Neuronal stem cell (in vitro differentiated cells): ENCODE measurements around the gene TBC1D14.

ENCODE experiments used
- DNase-seq: peaks from one replicate; pipeline ENCODE4 v3.0.0-alpha.2; 2013; ENCODE audit warnings: low spot score
- H2AFZ ChIP-seq: one replicate; pipeline ENCODE4 v1.6.1; 2013; ENCODE audit warnings: mild to moderate bottlenecking, low read length, inconsistent platforms
- H2AK5ac ChIP-seq: 2 replicates; pipeline ENCODE4 v1.6.1; 2013; ENCODE audit warnings: low read depth, mild to moderate bottlenecking, inconsistent platforms, low read length, moderate library complexity, mixed read lengths
- H2BK120ac ChIP-seq: 2 replicates; pipeline ENCODE4 v1.6.1; 2013; ENCODE audit warnings: low read depth, mild to moderate bottlenecking, inconsistent platforms, low read length, moderate library complexity, mixed read lengths
- H2BK12ac ChIP-seq: one replicate; pipeline ENCODE4 v1.6.1; 2013; ENCODE audit warnings: low read length, inconsistent platforms
- H2BK15ac ChIP-seq: 2 replicates; pipeline ENCODE4 v1.6.1; 2013; ENCODE audit warnings: mild to moderate bottlenecking, low read length, inconsistent platforms, mixed read lengths
- H2BK5ac ChIP-seq: one replicate; pipeline ENCODE4 v1.6.1; 2013; ENCODE audit warnings: inconsistent platforms, mild to moderate bottlenecking, low read length, moderate library complexity
- H3K14ac ChIP-seq: one replicate; pipeline ENCODE4 v1.6.1; 2013; ENCODE audit warnings: low read length, inconsistent platforms
- H3K18ac ChIP-seq: 2 replicates; pipeline ENCODE4 v1.6.1; 2013; ENCODE audit warnings: low read length, inconsistent platforms
- H3K23ac ChIP-seq: 2 replicates; pipeline ENCODE4 v1.6.1; 2013; ENCODE audit warnings: low read depth, mild to moderate bottlenecking, mixed read lengths, low read length, inconsistent platforms; ENCODE audit not compliant: poor library complexity
- H3K27ac ChIP-seq: replicated peaks from 3 replicates; pipeline ENCODE4 v1.5.1; 2013; ENCODE audit warnings: low read length, inconsistent platforms
- H3K27me3 ChIP-seq, 3 experiments: 2 replicates each; pipeline ENCODE4 v1.6.1; 2013; ENCODE audit warnings: low read length in 3 of 3, mild to moderate bottlenecking in 2 of 3, inconsistent platforms in 1 of 3, low read depth in 1 of 3, mixed read lengths in 1 of 3, moderate library complexity in 1 of 3; ENCODE audit not compliant: control insufficient read depth in 3 of 3, insufficient read depth in 3 of 3
- H3K36me3 ChIP-seq, 2 donors: replicated peaks in 1 of 2; 2 replicates each; pipeline ENCODE4 v1.6.1; 2013; ENCODE audit warnings: low read length in 2 of 2; ENCODE audit not compliant: control insufficient read depth in 2 of 2, insufficient read depth in 2 of 2
- H3K4ac ChIP-seq: 2 replicates; pipeline ENCODE4 v1.6.1; 2013; ENCODE audit warnings: inconsistent platforms, mild to moderate bottlenecking, low read length, moderate library complexity
- H3K4me1 ChIP-seq, 2 donors: 1 replicate in 1 of 2; 2 replicates in 1 of 2; pipeline ENCODE4 v1.6.1; 2013; ENCODE audit warnings: low read length in 2 of 2, low read depth in 1 of 2; ENCODE audit not compliant: control insufficient read depth in 2 of 2, insufficient read depth in 1 of 2
- H3K4me2 ChIP-seq: one replicate; pipeline ENCODE4 v1.6.1; 2013; ENCODE audit warnings: mild to moderate bottlenecking, low read length, inconsistent platforms; ENCODE audit not compliant: insufficient read depth, poor library complexity, severe bottlenecking
- H3K4me3 ChIP-seq, 2 donors: 2 replicates each; pipeline ENCODE4 v1.5.1; 2013; ENCODE audit warnings: low read length in 2 of 2, mild to moderate bottlenecking in 2 of 2, inconsistent platforms in 1 of 2, moderate library complexity in 1 of 2
- H3K79me1 ChIP-seq: one replicate; pipeline ENCODE4 v1.6.1; 2013; ENCODE audit warnings: low read depth, mild to moderate bottlenecking, inconsistent platforms, low read length, moderate library complexity
- H3K9ac ChIP-seq: one replicate; pipeline ENCODE4 v1.6.1; 2013; ENCODE audit warnings: mild to moderate bottlenecking, low read depth, low read length, inconsistent platforms; ENCODE audit not compliant: poor library complexity
- H3K9me3 ChIP-seq, 2 donors: replicated peaks in 1 of 2; 2 replicates each; pipeline versions ENCODE3 to v1.6.1; 2013; ENCODE audit warnings: low read length in 2 of 2, mild to moderate bottlenecking in 2 of 2, inconsistent platforms in 1 of 2, low read depth in 1 of 2, mixed read lengths in 1 of 2, moderate library complexity in 1 of 2; ENCODE audit not compliant: control insufficient read depth in 2 of 2, insufficient read depth in 1 of 2
- H4K8ac ChIP-seq: one replicate; pipeline ENCODE4 v1.6.1; 2013; ENCODE audit warnings: low read depth, mild to moderate bottlenecking, inconsistent platforms, low read length, moderate library complexity
- H4K91ac ChIP-seq: one replicate; pipeline ENCODE4 v1.6.1; 2013; ENCODE audit warnings: low read length, low read depth, mild to moderate bottlenecking, inconsistent platforms; ENCODE audit not compliant: poor library complexity
- WGBS, 2 donors: extraction: QIAGEN DNeasy Blood & Tissue Kit; methylation state at CpG; one replicate each; pipeline ENCODE4 v1.1.7; 2013; ENCODE audit warnings: missing lambda C conversion rate in 2 of 2, mixed read lengths in 1 of 2; ENCODE audit not compliant: insufficient read length in 2 of 2, insufficient replicate concordance in 1 of 2; ENCODE audit errors: extremely low coverage in 2 of 2; 5-methylcytosine and 5-hydroxymethylcytosine counted together

The TBC1D14 gene

DNA sequence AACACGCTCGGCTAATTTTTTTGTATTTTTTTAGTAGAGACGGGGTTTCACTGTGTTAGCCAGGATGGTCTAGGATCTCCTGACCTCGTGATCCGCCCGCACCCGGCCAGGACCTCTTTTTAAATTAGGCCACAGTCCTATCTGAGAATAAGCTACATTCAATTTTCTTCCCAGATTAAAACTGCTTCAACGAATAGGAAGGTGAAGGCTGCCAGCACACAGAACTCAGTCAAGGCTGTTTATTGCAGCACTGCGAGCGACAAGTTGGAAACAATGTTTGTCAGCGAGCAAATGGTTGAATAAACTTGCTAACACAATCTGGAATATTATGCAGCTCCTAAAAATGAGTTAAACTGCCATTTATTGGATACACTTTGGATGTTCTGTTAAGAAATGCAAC is 156.4 kb downstream of the TBC1D14 start:
- DNase-seq: no peak
- Histone ChIP-seq H3K9me3 (no peaks in the 10 kb centered on the region), H3K4me3 (no peak overlapping the region), H2AK5ac (no peak overlapping the region), H3K9ac (no peak overlapping the region), H3K4ac (no peak overlapping the region), H3K36me3 (peaks cover 15 to 45% of the 10 kb centered on the region in 2 donors), H3K18ac (no peak overlapping the region), H4K8ac (no peak overlapping the region), H2BK5ac (no peak overlapping the region), H3K4me2 (no peak overlapping the region), H3K14ac (no peak overlapping the region), H3K27ac (no peak overlapping the region), H3K23ac (no peak overlapping the region), H2BK120ac (no peak overlapping the region), H3K79me1 (peaks cover 7% of the 10 kb centered on the region), H3K27me3 (peaks cover 0 to 6% (median 6%) of the 10 kb centered on the region in 3 experiments), H2BK12ac (no peak overlapping the region), H3K4me1 (peaks cover 5 to 7% of the 10 kb centered on the region in 2 donors), H4K91ac (no peak overlapping the region), H2AFZ (no peak overlapping the region), H2BK15ac (no peak overlapping the region)
- no CpG with 5 or more reads among the region's 11 CpGs for WGBS, 2 donors

DNA sequence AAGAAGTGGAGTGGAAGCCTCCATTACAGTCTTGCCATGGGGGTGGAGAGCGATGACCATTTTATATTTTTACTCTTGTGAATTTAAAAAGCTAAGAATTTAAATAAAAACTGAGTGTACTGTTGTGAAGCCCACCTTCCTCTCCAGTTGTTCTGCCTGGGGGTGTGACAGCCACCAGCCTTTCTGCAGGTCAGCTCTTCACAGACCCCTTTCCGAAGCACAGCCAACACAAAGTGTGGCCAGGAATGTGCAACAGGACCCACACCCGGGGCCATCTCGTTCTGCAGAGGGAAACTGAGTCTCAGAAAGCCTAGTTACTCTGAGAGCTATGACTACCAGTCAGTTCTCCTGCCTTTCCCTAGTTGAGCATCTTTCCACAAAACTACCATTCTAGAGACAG is 156.9 kb downstream of the TBC1D14 start:
- no peak overlapping the region for H3K18ac ChIP-seq
- H3K27me3 ChIP-seq: peaks cover 0 to 8% (median 6%) of the 10 kb centered on the region in 3 experiments
- H2AK5ac ChIP-seq: no peak overlapping the region
- no peak overlapping the region for H3K9ac ChIP-seq
- no peak overlapping the region for H2BK5ac ChIP-seq
- no peak overlapping the region for H3K14ac ChIP-seq
- H2AFZ ChIP-seq: no peak overlapping the region
- H2BK12ac ChIP-seq: no peak overlapping the region
- H3K27ac ChIP-seq: no peak overlapping the region
- H3K4me2 ChIP-seq: peak overlapping the region; percentile 88
- no peak overlapping the region for H4K91ac ChIP-seq
- H3K79me1 ChIP-seq: peaks cover 7% of the 10 kb centered on the region
- H3K4me3 ChIP-seq: peak overlapping the region in 1 of 2 donors; percentile 79
- no peak for DNase-seq
- H3K4ac ChIP-seq: no peak overlapping the region
- H3K23ac ChIP-seq: no peak overlapping the region
- H4K8ac ChIP-seq: no peak overlapping the region
- peaks cover 5 to 7% of the 10 kb centered on the region in 2 donors for H3K4me1 ChIP-seq
- H2BK120ac ChIP-seq: no peak overlapping the region
- H3K36me3 ChIP-seq: peaks cover 12 to 40% of the 10 kb centered on the region in 2 donors
- no peak overlapping the region for H2BK15ac ChIP-seq
- WGBS, 2 donors: no CpG with 5 or more reads among the region's 4 CpGs
- no peaks in the 10 kb centered on the region for H3K9me3 ChIP-seq

DNA sequence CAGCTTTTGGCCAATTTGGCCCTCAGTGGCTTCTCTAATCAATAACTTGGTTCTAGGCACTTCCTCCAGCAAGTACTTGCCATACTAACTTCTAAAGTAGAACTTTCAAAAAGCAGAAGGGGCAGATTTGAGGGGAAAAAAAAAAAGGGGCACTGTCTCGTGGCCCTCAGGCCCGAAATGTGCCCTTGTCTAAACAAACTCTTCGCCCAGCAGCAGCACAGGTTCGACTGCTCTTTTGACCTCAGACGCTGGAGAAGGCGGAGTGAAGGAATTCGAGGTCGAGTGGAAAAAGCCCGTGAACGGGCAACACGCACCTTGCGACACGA is 157.5 kb downstream of the TBC1D14 start:
- peak overlapping the region; percentile 88 for H3K4me2 ChIP-seq
- H3K4me3 ChIP-seq: peak overlapping the region; percentile 79 to 96
- H3K27me3 ChIP-seq: peaks cover 0 to 14% (median 9%) of the 10 kb centered on the region in 3 experiments
- H2BK120ac ChIP-seq: peak overlapping the region; percentile 45
- no peak overlapping the region for H3K4ac ChIP-seq
- H3K18ac ChIP-seq: no peak overlapping the region
- H4K8ac ChIP-seq: no peak overlapping the region
- H3K9me3 ChIP-seq: no peaks in the 10 kb centered on the region
- H4K91ac ChIP-seq: no peak overlapping the region
- peak overlapping the region; percentile 30 for H2BK5ac ChIP-seq
- H3K4me1 ChIP-seq: peaks cover 5 to 7% of the 10 kb centered on the region in 2 donors
- peak overlapping the region; percentile 89 for H2AFZ ChIP-seq
- WGBS, 2 donors: no CpG with 5 or more reads among the region's 13 CpGs
- no peak overlapping the region for H2BK15ac ChIP-seq
- no peak overlapping the region for H3K23ac ChIP-seq
- no peak overlapping the region for H2BK12ac ChIP-seq
- no peak overlapping the region for H3K14ac ChIP-seq
- DNase-seq: no peak
- H3K9ac ChIP-seq: peak overlapping the region; percentile 96
- no peak overlapping the region for H3K27ac ChIP-seq
- H2AK5ac ChIP-seq: peak overlapping the region; percentile 34
- peaks cover 8 to 34% of the 10 kb centered on the region in 2 donors for H3K36me3 ChIP-seq
- peaks cover 7% of the 10 kb centered on the region for H3K79me1 ChIP-seq

DNA sequence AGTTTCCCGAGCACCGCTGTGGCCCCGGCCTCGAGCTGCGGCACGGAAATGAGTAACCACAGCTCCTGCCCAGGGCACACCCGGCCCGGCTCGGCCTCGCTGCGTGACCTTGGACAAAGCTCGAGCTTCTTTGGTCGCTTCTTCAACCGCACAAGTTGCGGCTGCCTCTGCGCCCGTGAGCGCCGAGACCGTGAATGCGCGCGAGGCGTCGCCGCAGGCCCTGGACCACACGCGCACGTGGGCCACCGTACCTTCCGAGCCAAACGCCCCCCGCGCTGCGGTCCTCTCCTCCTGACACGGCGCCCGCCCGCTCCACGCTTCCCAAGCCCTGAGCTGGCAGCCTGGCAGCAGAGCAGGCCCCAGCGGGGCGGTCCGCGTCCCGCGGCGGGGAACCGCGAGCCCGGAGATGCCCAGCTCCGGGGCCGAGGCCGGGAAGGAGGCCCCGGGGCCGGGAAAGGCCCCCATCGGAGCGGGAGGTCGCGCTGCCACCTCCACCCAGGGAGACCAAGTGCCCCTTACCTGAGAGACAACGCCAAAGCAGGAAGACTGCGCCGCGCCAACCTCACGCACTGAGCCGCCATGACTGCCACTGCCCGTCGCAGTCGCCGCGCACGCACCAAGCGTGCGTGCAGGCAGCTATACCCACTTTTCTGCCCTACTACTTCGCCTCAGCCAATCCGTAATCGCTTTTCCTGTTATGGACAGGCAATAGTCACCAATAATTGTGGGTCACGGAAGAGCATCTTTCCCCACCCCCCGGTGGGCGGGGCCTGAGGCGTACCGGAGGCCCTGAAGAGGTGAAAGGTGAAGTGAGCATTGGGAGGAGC is 158.0 kb downstream of the TBC1D14 start, which contains the start of gene GRPEL1:
Gene GRPEL1, minus strand, starts transcription at position 613 of the 827 bp plus-strand sequence. Its CDS starts 32 bp downstream, at position 581.
- H3K27ac ChIP-seq: no peak within 1 kb of the TSS

More for the DNA sequence above, 158.0 kb downstream of the TBC1D14 start, which contains the start of gene GRPEL1:
- DNase-seq: peak; percentile 100
- H3K79me1 ChIP-seq: peaks cover 7% of the 10 kb centered on the region
- H3K9ac ChIP-seq: peak within 1 kb of the TSS; percentile 96
- H2BK120ac ChIP-seq: peak within 1 kb of the TSS; percentile 45
- H3K4me2 ChIP-seq: peak within 1 kb of the TSS; percentile 88
- peaks cover 5 to 7% of the 10 kb centered on the region in 2 donors for H3K4me1 ChIP-seq
- H2BK15ac ChIP-seq: no peak within 1 kb of the TSS
- H3K4me3 ChIP-seq: peak within 1 kb of the TSS; percentile 79 to 96
- peak within 1 kb of the TSS; percentile 82 for H3K23ac ChIP-seq
- no peaks in the 10 kb centered on the region for H3K9me3 ChIP-seq
- no peak within 1 kb of the TSS for H4K91ac ChIP-seq
- no CpG with 5 or more reads among the region's 81 CpGs for WGBS, 2 donors
- peak within 1 kb of the TSS; percentile 30 for H2BK5ac ChIP-seq
- H3K18ac ChIP-seq: peak within 1 kb of the TSS; percentile 97
- peaks cover 0 to 19% (median 9%) of the 10 kb centered on the region in 3 experiments for H3K27me3 ChIP-seq
- H3K4ac ChIP-seq: no peak within 1 kb of the TSS
- peaks cover 8 to 31% of the 10 kb centered on the region in 2 donors for H3K36me3 ChIP-seq
- H2AFZ ChIP-seq: peak within 1 kb of the TSS; percentile 89
- no peak within 1 kb of the TSS for H4K8ac ChIP-seq
- H2BK12ac ChIP-seq: no peak within 1 kb of the TSS
- peak within 1 kb of the TSS; percentile 34 for H2AK5ac ChIP-seq
- H3K14ac ChIP-seq: peak within 1 kb of the TSS; percentile 99
